WTC11 (cell line): ENCODE results near the gene LYST. TPM values are rescaled to one million over a fixed set of nuclear protein-coding genes. Genes with fewer than 3 reads are reported as not detected.

Experiments
- ATAC-seq: fragments of 200-7000 bp; cut with Tn5 transposase; 2 replicates; pipeline ENCODE4 v1.10.0; 2021; ENCODE audit warnings: mild to moderate bottlenecking, moderate library complexity
- CTCF ChIA-PET: fragments of 300-600 bp; sonication (Branson Sonifier 250); formaldehyde crosslinking; loops from one replicate; lab custom pipeline; 2021; ENCODE audit warnings: antibody characterized with exemption; lab: Charles Lee
- POLR2A ChIA-PET: fragments of 350-600 bp; sonication (Branson Sonifier 250); formaldehyde crosslinking; loops from one replicate; lab custom pipeline; 2021; ENCODE audit warnings: antibody characterized with exemption; lab: Charles Lee
- DNase-seq: peaks from one replicate; pipeline ENCODE4 v3.0.0; 2021; ENCODE audit warnings: low spot score
- H3K27ac Mint-ChIP-seq: 2 replicates; pipeline ENCODE4 v1.8.0; 2021; ENCODE audit warnings: mixed read lengths
- H3K27me3 Mint-ChIP-seq: 2 replicates; pipeline ENCODE4 v1.8.0; 2021; ENCODE audit warnings: low read depth, mild to moderate bottlenecking, moderate library complexity, mixed read lengths
- H3K36me3 Mint-ChIP-seq: 2 replicates; pipeline ENCODE4 v1.8.0; 2021; ENCODE audit warnings: mixed read lengths
- H3K4me1 Mint-ChIP-seq: 2 replicates; pipeline ENCODE4 v1.8.0; 2022; ENCODE audit warnings: mixed read lengths
- H3K4me3 Mint-ChIP-seq: 2 replicates; pipeline ENCODE4 v1.8.0; 2021; ENCODE audit warnings: mild to moderate bottlenecking, moderate library complexity, mixed read lengths
- H3K9me3 Mint-ChIP-seq: 2 replicates; pipeline ENCODE4 v1.8.0; 2021; ENCODE audit warnings: mixed read lengths
- ARID4B ChIP-seq: sonication (generic); formaldehyde crosslinking; IDR thresholded peaks from 2 replicates; pipeline ENCODE4 v1.8.0; 2023; ENCODE audit warnings: missing genetic modification reagents, mild to moderate bottlenecking, borderline replicate concordance
- CBFB ChIP-seq: sonication (generic); formaldehyde crosslinking; IDR thresholded peaks from 2 replicates; pipeline ENCODE4 v1.8.1; 2022; ENCODE audit warnings: mild to moderate bottlenecking, low read depth, missing genetic modification reagents
- CTCF ChIP-seq: fragments of 200-600 bp; IDR thresholded peaks from 2 replicates; pipeline ENCODE4 v1.8.0; 2022; ENCODE audit warnings: antibody characterized with exemption
- E2F1 ChIP-seq: sonication (generic); formaldehyde crosslinking; IDR thresholded peaks from 2 replicates; pipeline ENCODE4 v1.8.0; 2022; ENCODE audit warnings: mild to moderate bottlenecking, missing genetic modification reagents
- ETV6 ChIP-seq: sonication (generic); formaldehyde crosslinking; IDR thresholded peaks from 2 replicates; pipeline ENCODE4 v1.8.1; 2022; ENCODE audit warnings: mild to moderate bottlenecking, missing genetic modification reagents
- FOXJ3 ChIP-seq: sonication (generic); formaldehyde crosslinking; IDR thresholded peaks from 2 replicates; pipeline ENCODE4 v1.9.0; 2021; ENCODE audit warnings: missing genetic modification reagents, mild to moderate bottlenecking, borderline replicate concordance
- GABPB1 ChIP-seq: sonication (generic); formaldehyde crosslinking; IDR thresholded peaks from 2 replicates; pipeline ENCODE4 v1.8.1; 2023; ENCODE audit warnings: mild to moderate bottlenecking, missing genetic modification reagents
- GRHL2 ChIP-seq: fragments of 250-450 bp; sonication (Bioruptor Pico); IDR thresholded peaks from 2 replicates; pipeline ENCODE4 v1.8.0; 2022; ENCODE audit warnings: mild to moderate bottlenecking, moderate library complexity; ENCODE audit not compliant: insufficient replicate concordance, severe bottlenecking
- GTF2I ChIP-seq: fragments of 250-450 bp; sonication (Bioruptor Pico); conservative IDR thresholded peaks from 2 replicates; pipeline ENCODE4 v1.4.0; 2021; ENCODE audit warnings: mild to moderate bottlenecking
- MLX ChIP-seq: sonication (generic); formaldehyde crosslinking; IDR thresholded peaks from 2 replicates; pipeline ENCODE4 v1.8.1; 2023; ENCODE audit warnings: mild to moderate bottlenecking, missing genetic modification reagents, moderate library complexity
- MXD4 ChIP-seq: fragments of 250-450 bp; sonication (Bioruptor Pico); IDR thresholded peaks from 2 replicates; pipeline ENCODE4 v1.8.0; 2021; ENCODE audit warnings: mild to moderate bottlenecking, moderate library complexity, borderline replicate concordance
- PRRX2 ChIP-seq: fragments of 250-450 bp; sonication (Bioruptor Pico); IDR thresholded peaks from 2 replicates; pipeline ENCODE4 v1.8.0; 2021; ENCODE audit warnings: mild to moderate bottlenecking
- RELA ChIP-seq: sonication (generic); formaldehyde crosslinking; IDR thresholded peaks from 2 replicates; pipeline ENCODE4 v1.8.1; 2022; ENCODE audit warnings: missing genetic modification reagents, mild to moderate bottlenecking, borderline replicate concordance
- ZBTB43 ChIP-seq: sonication (generic); formaldehyde crosslinking; IDR thresholded peaks from 2 replicates; pipeline ENCODE4 v1.8.1; 2023; ENCODE audit warnings: mild to moderate bottlenecking, missing genetic modification reagents
- ZNF232 ChIP-seq: sonication (generic); formaldehyde crosslinking; IDR thresholded peaks from 2 replicates; pipeline ENCODE4 v1.8.0; 2022; ENCODE audit warnings: mild to moderate bottlenecking, missing genetic modification reagents
- ZNF416 ChIP-seq: fragments of 250-450 bp; sonication (Bioruptor Pico); IDR thresholded peaks from 2 replicates; pipeline ENCODE4 v1.9.0; 2021; ENCODE audit warnings: mild to moderate bottlenecking, inconsistent platforms
- ZNF423 ChIP-seq: fragments of 250-450 bp; sonication (Bioruptor Pico); IDR thresholded peaks from 2 replicates; pipeline ENCODE4 v2.1.2; 2022; ENCODE audit warnings: mild to moderate bottlenecking, moderate library complexity
- total RNA-seq: library from RNA; stranded (reverse); gene quantifications from 3 replicates; pipeline ENCODE4 v1.2.3, GENCODE V29; 2021

The LYST gene
- total RNA-seq, 1 experiment from 2014 or later = 0.59 TPM

GRCh38 chr1:235817101-235817728, 49.5 kb downstream of the LYST start:
- POLR2A ChIA-PET = no interaction called here
- no peak for DNase-seq
- peaks cover 3% of the 10 kb centered on the region; the same call in 1 of the 2 replicates for H3K4me1 Mint-ChIP-seq
- TF ChIP-seq MXD4 (CRISPR knock-in tag) (no peak), GTF2I (CRISPR knock-in tag) (no peak)
- H3K27me3 Mint-ChIP-seq = no peaks in the 10 kb centered on the region
- no peak overlapping the region for H3K27ac Mint-ChIP-seq
- H3K4me3 Mint-ChIP-seq = no peak overlapping the region
- no peaks in the 10 kb centered on the region for H3K9me3 Mint-ChIP-seq
- CTCF ChIA-PET = no interaction called here
- no peaks in the 10 kb centered on the region for H3K36me3 Mint-ChIP-seq
- no peak for ATAC-seq

GRCh38 chr1:235809688-235810397, 56.9 kb downstream of the LYST start:
- TF ChIP-seq ZNF423 (CRISPR knock-in tag) (no peak), FOXJ3 (CRISPR knock-in tag) (no peak)
- no peak overlapping the region for H3K4me3 Mint-ChIP-seq
- H3K27me3 Mint-ChIP-seq = no peaks in the 10 kb centered on the region
- H3K9me3 Mint-ChIP-seq = no peaks in the 10 kb centered on the region
- no peak for ATAC-seq
- POLR2A ChIA-PET = interaction anchor here (0.6 kb wide), 1 partner anchor 181 kb away, joined by 9 read pairs; no protein-coding TSS in a partner anchor
- H3K27ac Mint-ChIP-seq = no peak overlapping the region
- no peaks in the 10 kb centered on the region for H3K36me3 Mint-ChIP-seq
- CTCF ChIA-PET = interaction anchor here (1.0 kb wide), 1 partner anchor 162 kb away, joined by 3 read pairs; no protein-coding TSS in a partner anchor
- peaks cover 4% of the 10 kb centered on the region for H3K4me1 Mint-ChIP-seq
- DNase-seq = no peak

GRCh38 chr1:235808223-235808622, 58.5 kb downstream of the LYST start:
- Mint-ChIP-seq H3K27me3 (no peaks in the 10 kb centered on the region), H3K4me3 (no peak overlapping the region), H3K27ac (no peak overlapping the region), H3K9me3 (no peaks in the 10 kb centered on the region), H3K4me1 (peaks cover 4% of the 10 kb centered on the region), H3K36me3 (no peaks in the 10 kb centered on the region)
- ATAC-seq = no peak
- no peak for TF ChIP-seq ETV6
- ChIA-PET POLR2A (no interaction called here), CTCF (interaction anchor here (1.0 kb wide), 1 partner anchor 164 kb away, joined by 4 read pairs; no protein-coding TSS in a partner anchor)
- DNase-seq = no peak

GRCh38 chr1:235806123-235806522, 60.6 kb downstream of the LYST start:
- Mint-ChIP-seq H3K36me3 (no peaks in the 10 kb centered on the region), H3K27ac (no peak overlapping the region), H3K9me3 (no peaks in the 10 kb centered on the region), H3K27me3 (no peaks in the 10 kb centered on the region), H3K4me1 (peaks cover 4% of the 10 kb centered on the region), H3K4me3 (no peak overlapping the region)
- ATAC-seq = no peak
- no peak for DNase-seq
- CTCF ChIA-PET = interaction anchor here (0.7 kb wide), 1 partner anchor 166 kb away, joined by 4 read pairs; no protein-coding TSS in a partner anchor
- no peak for TF ChIP-seq ZBTB43 (CRISPR knock-in tag)
- no peak for TF ChIP-seq E2F1 (CRISPR knock-in tag)
- TF ChIP-seq ZNF232 (CRISPR knock-in tag) = no peak
- TF ChIP-seq RELA (CRISPR knock-in tag) = no peak
- no peak for TF ChIP-seq MXD4 (CRISPR knock-in tag)
- TF ChIP-seq MLX (CRISPR knock-in tag) = no peak
- TF ChIP-seq ZNF416 (CRISPR knock-in tag) = no peak
- no peak for TF ChIP-seq PRRX2
- no peak for TF ChIP-seq ARID4B
- TF ChIP-seq GRHL2 (CRISPR knock-in tag) = no peak
- no peak for TF ChIP-seq GABPB1 (CRISPR knock-in tag)
- no peak for TF ChIP-seq CTCF
- no peak for TF ChIP-seq CBFB (CRISPR knock-in tag)
- POLR2A ChIA-PET = interaction anchor here (0.8 kb wide), 1 partner anchor 17 kb away, joined by 3 read pairs; no protein-coding TSS in a partner anchor
